Measurements from ENCODE around the gene SAMD5.

DNA sequence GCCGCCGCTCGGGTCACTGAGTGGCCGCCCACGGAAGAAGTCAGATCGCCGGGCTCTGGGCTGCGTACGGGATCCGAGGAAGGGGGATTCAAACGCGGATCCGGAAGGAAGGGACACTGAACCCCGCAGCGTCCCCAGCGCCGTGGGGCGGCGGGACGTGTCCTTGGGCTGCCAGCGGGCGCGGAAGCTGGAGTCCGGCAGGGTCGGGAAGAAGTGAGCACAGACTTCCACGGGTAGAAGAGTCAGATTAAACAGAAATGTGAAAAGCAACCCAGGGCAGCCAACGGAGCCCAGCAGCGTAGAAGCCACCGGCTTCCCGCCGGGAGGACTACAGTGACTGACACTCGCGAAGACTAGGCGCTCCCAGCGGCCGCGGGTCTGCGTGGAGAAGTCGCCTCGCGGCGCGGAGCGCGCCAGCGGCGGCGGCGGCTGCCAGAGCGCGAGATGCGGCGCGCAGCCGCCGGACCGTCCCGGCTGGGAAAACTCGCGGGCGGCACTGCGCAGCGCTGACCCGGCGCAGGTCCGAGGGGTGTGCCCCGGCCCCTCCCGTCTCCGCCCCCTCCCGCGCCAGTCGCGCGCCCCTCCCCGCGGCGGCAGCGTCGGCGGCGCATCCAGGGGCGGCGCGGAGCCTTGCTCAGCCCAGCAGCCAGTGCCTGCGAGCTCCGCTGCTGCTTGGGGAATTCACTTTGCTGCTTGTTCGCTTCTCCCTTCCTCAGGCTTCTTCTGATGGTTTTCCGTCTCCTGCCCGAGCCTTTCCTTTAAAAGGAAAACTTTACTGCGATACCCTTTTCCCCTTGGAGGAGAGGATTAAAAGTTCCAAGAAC is at the start of gene SAMD5:
- TF ChIP-seq POLR2A (IDR thresholded peaks at IDR 0.05) (no peak), POLR2AphosphoS5 (IDR thresholded peaks at IDR 0.05) (no peak)
- TF ChIP-seq, protein P1, sequence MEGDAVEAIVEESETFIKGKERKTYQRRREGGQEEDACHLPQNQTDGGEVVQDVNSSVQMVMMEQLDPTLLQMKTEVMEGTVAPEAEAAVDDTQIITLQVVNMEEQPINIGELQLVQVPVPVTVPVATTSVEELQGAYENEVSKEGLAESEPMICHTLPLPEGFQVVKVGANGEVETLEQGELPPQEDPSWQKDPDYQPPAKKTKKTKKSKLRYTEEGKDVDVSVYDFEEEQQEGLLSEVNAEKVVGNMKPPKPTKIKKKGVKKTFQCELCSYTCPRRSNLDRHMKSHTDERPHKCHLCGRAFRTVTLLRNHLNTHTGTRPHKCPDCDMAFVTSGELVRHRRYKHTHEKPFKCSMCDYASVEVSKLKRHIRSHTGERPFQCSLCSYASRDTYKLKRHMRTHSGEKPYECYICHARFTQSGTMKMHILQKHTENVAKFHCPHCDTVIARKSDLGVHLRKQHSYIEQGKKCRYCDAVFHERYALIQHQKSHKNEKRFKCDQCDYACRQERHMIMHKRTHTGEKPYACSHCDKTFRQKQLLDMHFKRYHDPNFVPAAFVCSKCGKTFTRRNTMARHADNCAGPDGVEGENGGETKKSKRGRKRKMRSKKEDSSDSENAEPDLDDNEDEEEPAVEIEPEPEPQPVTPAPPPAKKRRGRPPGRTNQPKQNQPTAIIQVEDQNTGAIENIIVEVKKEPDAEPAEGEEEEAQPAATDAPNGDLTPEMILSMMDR (IDR thresholded peaks at IDR 0.05): no peak
